HAP-1 (cell line): ENCODE measurements around the gene PRAMEF5.
"Not testable (repeated sequence)": the region's sequence is repeated elsewhere in the genome, so short reads cannot be mapped to it uniquely, and the experiment has no call there.

ENCODE experiments used
- DNase-seq, 2 experiments: peaks; one replicate each; pipeline ENCODE4 v3.0.0-alpha.2; 2016 to 2020; ENCODE audit warnings: low spot score in 2 of 2
- H3K27me3 ChIP-seq: fragments of 250-450 bp; sonication (Bioruptor Pico); 2 replicates; pipeline ENCODE4 v1.5.1; 2020; ENCODE audit warnings: low read depth, mild to moderate bottlenecking, moderate library complexity
- H3K36me3 ChIP-seq: fragments of 250-450 bp; sonication (Bioruptor Pico); replicated peaks from 2 replicates; pipeline ENCODE4 v1.5.1; 2020; ENCODE audit warnings: mild to moderate bottlenecking
- H3K4me1 ChIP-seq: fragments of 250-450 bp; sonication (Bioruptor Pico); 2 replicates; pipeline ENCODE4 v1.5.1; 2020; ENCODE audit warnings: mild to moderate bottlenecking
- H3K4me3 ChIP-seq: fragments of 250-450 bp; sonication (Bioruptor Pico); 2 replicates; pipeline ENCODE4 v1.5.1; 2020; ENCODE audit warnings: mild to moderate bottlenecking, moderate library complexity
- H3K9me3 ChIP-seq: fragments of 250-450 bp; sonication (Bioruptor Pico); 2 replicates; pipeline ENCODE4 v1.5.1; 2020; ENCODE audit warnings: mild to moderate bottlenecking, moderate library complexity
- in situ Hi-C: fragments of 300-500 bp; cut with MboI; formaldehyde crosslinking; loops from 3 replicates; pipeline ENCODE4 v1.14.3; 2020; ENCODE audit warnings: low sequenced_read_pairs, inconsistent platforms, mixed read lengths

The PRAMEF5 gene

DNA sequence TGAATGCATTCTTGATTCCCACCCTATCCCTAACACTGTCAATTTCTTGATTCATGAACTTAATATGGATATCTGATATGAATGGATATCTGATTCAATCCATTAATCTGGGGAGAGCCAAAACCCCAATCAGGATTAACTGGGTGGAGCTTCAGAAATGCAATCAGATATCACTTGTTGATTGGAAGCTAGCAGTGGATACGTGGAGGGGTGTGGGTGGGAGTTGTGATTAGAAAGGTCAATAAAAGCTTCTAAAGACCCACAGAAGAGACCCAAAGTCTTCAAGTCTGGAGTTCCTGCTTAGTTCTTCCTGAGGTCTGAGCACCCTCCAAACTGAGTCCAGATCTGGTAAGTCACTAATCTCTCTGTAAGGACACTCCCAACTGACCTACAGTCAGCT, 49.2 kb downstream of the PRAMEF5 start, which contains the start of gene PRAMEF33:
Gene PRAMEF33 (plus strand): TSS at position 301 of the 400 bp plus-strand sequence. CDS start 2,416 bp downstream, outside the sequence.
- DNase-seq, H3K9me3 ChIP-seq, in situ Hi-C loops, H3K4me3 ChIP-seq, H3K27me3 ChIP-seq, H3K36me3 ChIP-seq, H3K4me1 ChIP-seq: not testable (repeated sequence)
